Fibroblast of lung (primary cell): ENCODE results near the gene SLC39A7.

ENCODE experiments used
- EZH2 ChIP-seq: IDR thresholded peaks from 2 replicates; pipeline ENCODE4 v1.5.1; 2012; ENCODE audit warnings: low read length, control low read depth, mild to moderate bottlenecking; ENCODE audit errors: missing control alignments
- TF ChIP-seq, protein P1 (sequence below), 2 donors: IDR thresholded peaks in 1 of 2; conservative IDR thresholded peaks in 1 of 2; 1 replicate in 1 of 2; 2 replicates in 1 of 2; pipeline ENCODE4 v1.5.1; 2011 to 2012; ENCODE audit warnings: low read length in 2 of 2, control low read depth in 1 of 2, inconsistent platforms in 1 of 2, low read depth in 1 of 2, mild to moderate bottlenecking in 1 of 2

DNA sequence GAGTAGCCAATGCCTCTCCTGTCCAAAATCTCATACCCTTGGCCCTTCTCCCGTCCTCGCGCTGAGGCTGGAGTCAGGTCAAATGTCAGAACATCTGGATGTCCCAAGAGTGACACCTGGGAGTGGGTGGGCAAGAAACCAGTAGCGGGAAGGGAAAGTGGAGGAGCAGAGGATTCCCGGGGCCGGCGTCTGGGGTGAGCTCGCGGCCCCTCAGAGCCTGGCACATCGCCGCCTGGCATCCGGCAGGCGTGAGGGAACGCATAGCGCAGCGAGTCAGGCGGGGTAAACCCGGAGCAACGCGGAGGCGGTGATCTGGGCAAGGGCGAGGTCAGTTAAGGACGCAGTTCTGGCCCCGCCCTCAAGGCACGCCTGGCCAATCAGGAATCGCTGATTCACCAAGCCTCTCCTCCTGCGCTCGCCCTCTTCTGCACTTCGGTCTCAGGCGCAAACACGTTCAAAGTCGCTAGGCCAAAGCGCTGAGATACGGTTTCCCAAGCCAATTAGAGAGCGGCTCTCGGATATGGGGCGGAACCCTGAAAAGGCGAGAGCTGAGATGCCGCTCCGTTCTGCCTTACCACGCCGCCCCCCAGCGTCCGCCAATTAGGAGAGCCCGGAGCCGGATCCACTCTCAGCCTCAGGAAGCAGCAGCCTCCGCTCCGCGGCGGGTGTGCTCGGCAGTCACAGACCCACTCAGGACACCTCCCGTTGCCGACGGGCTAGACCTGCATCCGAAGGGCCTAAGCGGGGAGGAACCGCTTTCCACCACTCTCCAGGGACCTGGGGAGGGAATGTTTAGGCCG lies 48.5 kb downstream of the SLC39A7 start:
- TF ChIP-seq, protein P1, sequence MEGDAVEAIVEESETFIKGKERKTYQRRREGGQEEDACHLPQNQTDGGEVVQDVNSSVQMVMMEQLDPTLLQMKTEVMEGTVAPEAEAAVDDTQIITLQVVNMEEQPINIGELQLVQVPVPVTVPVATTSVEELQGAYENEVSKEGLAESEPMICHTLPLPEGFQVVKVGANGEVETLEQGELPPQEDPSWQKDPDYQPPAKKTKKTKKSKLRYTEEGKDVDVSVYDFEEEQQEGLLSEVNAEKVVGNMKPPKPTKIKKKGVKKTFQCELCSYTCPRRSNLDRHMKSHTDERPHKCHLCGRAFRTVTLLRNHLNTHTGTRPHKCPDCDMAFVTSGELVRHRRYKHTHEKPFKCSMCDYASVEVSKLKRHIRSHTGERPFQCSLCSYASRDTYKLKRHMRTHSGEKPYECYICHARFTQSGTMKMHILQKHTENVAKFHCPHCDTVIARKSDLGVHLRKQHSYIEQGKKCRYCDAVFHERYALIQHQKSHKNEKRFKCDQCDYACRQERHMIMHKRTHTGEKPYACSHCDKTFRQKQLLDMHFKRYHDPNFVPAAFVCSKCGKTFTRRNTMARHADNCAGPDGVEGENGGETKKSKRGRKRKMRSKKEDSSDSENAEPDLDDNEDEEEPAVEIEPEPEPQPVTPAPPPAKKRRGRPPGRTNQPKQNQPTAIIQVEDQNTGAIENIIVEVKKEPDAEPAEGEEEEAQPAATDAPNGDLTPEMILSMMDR (conservative IDR thresholded peaks at IDR 0.05 in 1 of 2, IDR thresholded peaks at IDR 0.05 in 1 of 2; ENCODE audit: low read depth in 1 of 2, low read length in 2 of 2): no peak
- no peak for TF ChIP-seq EZH2
